GM12864 (cell line): ENCODE measurements around the gene NCCRP1.

Experiments used
- DNase-seq: peaks from one replicate; pipeline ENCODE4 v3.0.0-alpha.2; 2011; ENCODE audit warnings: low read depth
- H3K4me3 ChIP-seq: 2 replicates; pipeline ENCODE4 v1.5.1; 2011; ENCODE audit warnings: mild to moderate bottlenecking, low read depth, low read length, control low read depth
- CTCF ChIP-seq: IDR thresholded peaks from 2 replicates; pipeline ENCODE4 v1.5.1; 2011; ENCODE audit warnings: low read depth, mild to moderate bottlenecking, moderate library complexity, low read length, control low read depth, inconsistent platforms; ENCODE audit errors: missing control alignments

Gene NCCRP1

GRCh38 chr19:39192846-39193245 lies 3.9 kb upstream of the NCCRP1 start:
- no peak for DNase-seq
- H3K4me3 ChIP-seq: no peak overlapping the region
- TF ChIP-seq CTCF: no peak

- H3K4me3 ChIP-seq: no peak overlapping the region
Observed at GRCh38 chr19:39193803-39194202, 3.0 kb upstream of the NCCRP1 start.

GRCh38 chr19:39194832-39195542 lies 1.8 kb upstream of the NCCRP1 start:
- TF ChIP-seq CTCF: no peak
- DNase-seq: no peak
- H3K4me3 ChIP-seq: no peak overlapping the region

More at GRCh38 chr19:39193803-39194202, 3.0 kb upstream of the NCCRP1 start:
- TF ChIP-seq CTCF: no peak
- no peak for DNase-seq

GRCh38 chr19:39195755-39196154 lies 1.0 kb upstream of the NCCRP1 start:
- no peak for DNase-seq
- no peak overlapping the region for H3K4me3 ChIP-seq

GRCh38 chr19:39196320-39196719 lies 444 bp upstream of the NCCRP1 start:
- H3K4me3 ChIP-seq: no peak overlapping the region
- no peak for TF ChIP-seq CTCF
- no peak for DNase-seq

More at GRCh38 chr19:39195755-39196154, 1.0 kb upstream of the NCCRP1 start:
- no peak for TF ChIP-seq CTCF

GRCh38 chr19:39197808-39198207 lies 1.0 kb downstream of the NCCRP1 start:
- TF ChIP-seq CTCF: no peak
- H3K4me3 ChIP-seq: no peak overlapping the region
- DNase-seq: no peak

GRCh38 chr19:39199025-39199424 lies 2.3 kb downstream of the NCCRP1 start:
- H3K4me3 ChIP-seq: no peak overlapping the region
- DNase-seq: no peak
- TF ChIP-seq CTCF: no peak
